GM12872 (cell line): ENCODE results near the gene SSR2.
A peak's percentile ranks its signal among the peaks of the same experiment; 100 is the strongest.

ENCODE experiments used
- CTCF ChIP-seq: IDR thresholded peaks from 3 replicates; pipeline ENCODE4 v1.5.1; 2011; ENCODE audit warnings: low read depth, mild to moderate bottlenecking, low read length, moderate library complexity; ENCODE audit not compliant: insufficient read depth

The SSR2 gene

GRCh38 chr1:156063997-156064285 lies 43.2 kb upstream of the SSR2 start:
- no peak for TF ChIP-seq CTCF

- no peak for TF ChIP-seq CTCF
These were observed 41.4 kb upstream of the SSR2 start for GRCh38 chr1:156062189-156062588.

- no peak for TF ChIP-seq CTCF
These were observed 40.3 kb upstream of the SSR2 start, which contains the start of gene RAB25 for GRCh38 chr1:156060937-156061636. Gene RAB25 (plus strand): TSS chr1:156061160. CDS start chr1:156061401, 241 bp downstream.

- TF ChIP-seq CTCF: no peak
These were observed 35.6 kb upstream of the SSR2 start for GRCh38 chr1:156056326-156056849.

- TF ChIP-seq CTCF: no peak
These were observed 34.7 kb upstream of the SSR2 start for GRCh38 chr1:156055281-156056048.

GRCh38 chr1:156054500-156055280 lies 33.9 kb upstream of the SSR2 start, which contains the start of gene LAMTOR2:
Gene LAMTOR2 (plus strand): TSS chr1:156054782. CDS start chr1:156054890, 108 bp downstream.
- TF ChIP-seq CTCF: no peak

GRCh38 chr1:156053768-156054499 lies 33.2 kb upstream of the SSR2 start, which contains the start of gene UBQLN4:
Gene UBQLN4 (minus strand): TSS chr1:156053798. CDS start chr1:156053701, 97 bp downstream.
- peak; percentile 59; the same call in 2 of the 3 replicates for TF ChIP-seq CTCF
